Measurements from ENCODE around the gene ACAA2. TPM values are rescaled to one million over a fixed set of nuclear protein-coding genes. Genes with fewer than 3 reads are reported as not detected.
"Not testable (repeated sequence)": the region's sequence is repeated elsewhere in the genome, so short reads cannot be mapped to it uniquely, and the experiment has no call there.

Gene ACAA2
- total and polyA plus RNA-seq, 4 donors: 37.5 to 117 (median 39.8) TPM

DNA sequence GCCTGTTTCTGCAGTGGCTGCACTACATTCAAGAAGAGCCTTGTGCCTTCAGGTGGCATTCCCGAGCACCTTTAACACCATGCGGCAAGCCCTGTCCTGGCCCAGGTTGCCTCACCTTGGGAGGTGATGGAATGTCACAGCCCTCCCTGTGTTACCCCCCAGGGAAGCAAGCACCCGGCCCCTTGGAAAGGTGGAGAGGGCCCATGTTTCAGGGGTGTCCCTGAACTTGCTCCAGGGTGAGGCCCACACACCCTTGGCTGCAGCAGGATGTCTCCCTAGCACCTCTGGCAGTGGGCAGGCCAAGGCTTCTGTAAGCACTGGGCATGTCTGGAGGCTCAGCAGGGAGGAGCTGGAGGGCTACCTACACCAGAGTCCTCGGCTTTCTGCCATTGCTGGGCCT is 29.3 kb upstream of the ACAA2 start:
- intact Hi-C loops (cut with DNase I): no loop called here
- WGBS, 2 donors: 86 to 93% methylated on average over 4 of the region's 4 CpGs
- H3K4me3 ChIP-seq (ENCODE audit: low read length in 2 of 2): no peak overlapping the region
- no peaks in the 10 kb centered on the region for H3K9me3 ChIP-seq (ENCODE audit: control insufficient read depth, low read length)
- H3K36me3 ChIP-seq (ENCODE audit: control insufficient read depth in 1 of 2, insufficient read depth in 2 of 2, low read length in 1 of 2): peaks cover 0 to 3% of the 10 kb centered on the region in 2 donors
- ATAC-seq (ENCODE audit: low FRiP score) (no peak), DNase-seq (peak in 1 of 2 donors; percentile 45)
- no peaks in the 10 kb centered on the region for H3K27me3 ChIP-seq (ENCODE audit: control insufficient read depth in 1 of 2, insufficient read depth in 2 of 2, low read length in 1 of 2)
- no peak overlapping the region for H3K27ac ChIP-seq (ENCODE audit: low read depth in 1 of 2, low read length in 2 of 2)
- H3K4me1 ChIP-seq (ENCODE audit: control insufficient read depth in 1 of 2, insufficient read depth in 2 of 2, low read length in 2 of 2): no peaks in the 10 kb centered on the region

DNA sequence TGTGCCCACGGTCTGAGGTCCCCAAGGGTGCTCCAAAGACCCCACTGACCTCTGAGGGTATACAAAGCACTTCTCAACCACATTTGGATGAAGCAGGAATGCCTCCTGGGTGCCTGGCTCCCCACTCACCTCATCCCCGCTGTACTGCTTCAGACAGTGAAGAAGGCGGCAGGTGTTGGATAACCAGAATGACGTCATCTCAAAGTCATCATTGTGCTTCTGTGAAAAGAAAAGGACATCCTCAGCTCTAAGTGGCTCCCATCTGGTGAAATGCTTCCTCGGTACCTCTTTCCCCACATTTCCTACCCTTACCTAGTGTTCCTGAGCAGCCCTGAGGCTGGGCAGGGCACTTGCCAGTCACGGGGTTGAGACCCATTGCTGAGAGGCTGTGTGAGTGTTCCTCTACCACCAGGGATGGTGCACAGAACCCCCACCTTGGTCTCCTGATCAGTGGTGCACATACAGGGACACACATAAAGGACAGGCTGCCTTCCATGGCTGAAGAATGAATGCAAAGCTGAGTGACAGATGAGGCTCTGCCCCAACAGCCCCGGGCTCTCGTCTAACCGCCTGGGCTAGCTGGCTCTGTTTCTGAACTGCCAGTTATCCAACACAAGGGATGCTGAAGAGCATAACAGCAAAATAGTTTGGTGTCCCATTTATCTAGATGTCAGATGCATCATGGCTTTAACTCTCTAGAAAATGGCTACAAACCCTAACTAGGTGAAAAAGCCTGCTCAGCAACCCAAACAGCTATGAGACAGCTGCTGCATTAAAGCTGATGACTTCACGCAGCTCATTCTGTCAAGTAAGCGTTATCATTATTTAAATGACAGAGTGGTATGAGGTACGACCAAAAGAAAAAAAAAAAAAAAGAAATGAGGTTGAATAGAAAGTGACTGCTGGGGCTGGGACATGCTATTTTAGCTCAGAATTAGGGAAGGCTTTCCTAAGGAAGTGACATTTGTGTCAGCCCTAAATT is 28.2 kb upstream of the ACAA2 start:
- intact Hi-C loops (cut with DNase I): no loop called here
- no peak for ATAC-seq (ENCODE audit: low FRiP score)
- peak in 1 of 2 donors; percentile 36 for DNase-seq
- no peaks in the 10 kb centered on the region for H3K27me3 ChIP-seq (ENCODE audit: control insufficient read depth in 1 of 2, insufficient read depth in 2 of 2, low read length in 1 of 2)
- H3K9me3 ChIP-seq (ENCODE audit: control insufficient read depth, low read length): no peaks in the 10 kb centered on the region
- no peak overlapping the region for H3K27ac ChIP-seq (ENCODE audit: low read depth in 1 of 2, low read length in 2 of 2)
- 82 to 85% methylated on average over 12 of the region's 12 CpGs for WGBS, 2 donors
- H3K4me1 ChIP-seq (ENCODE audit: control insufficient read depth in 1 of 2, insufficient read depth in 2 of 2, low read length in 2 of 2): no peaks in the 10 kb centered on the region
- H3K4me3 ChIP-seq (ENCODE audit: low read length in 2 of 2): no peak overlapping the region
- H3K36me3 ChIP-seq (ENCODE audit: control insufficient read depth in 1 of 2, insufficient read depth in 2 of 2, low read length in 1 of 2): peaks cover 0 to 3% of the 10 kb centered on the region in 2 donors

DNA sequence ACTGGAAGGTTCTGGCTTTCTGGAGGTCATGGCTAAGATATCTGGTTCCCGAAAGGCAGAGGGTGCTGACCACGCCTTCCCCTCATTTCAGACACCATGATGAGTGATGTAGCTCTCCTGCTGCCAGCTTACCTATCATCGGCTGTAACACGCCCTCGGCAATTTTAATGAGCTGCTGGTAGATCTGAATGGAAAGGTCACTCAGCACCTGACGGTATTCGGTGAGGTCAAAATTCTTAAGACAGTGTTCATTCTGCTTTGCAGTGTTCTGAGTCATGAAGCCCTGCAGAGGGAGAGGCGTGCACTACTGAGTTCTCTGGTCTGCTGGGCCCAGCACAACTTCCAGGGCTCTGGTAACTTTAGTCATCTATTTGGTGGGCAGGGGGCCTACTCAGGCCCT is 25.7 kb upstream of the ACAA2 start:
- intact Hi-C loops (cut with DNase I): no loop called here
- no peak for DNase-seq
- peaks cover 0 to 3% of the 10 kb centered on the region in 2 donors for H3K36me3 ChIP-seq (ENCODE audit: control insufficient read depth in 1 of 2, insufficient read depth in 2 of 2, low read length in 1 of 2)
- WGBS, 2 donors: 95 to 96% methylated on average over 8 of the region's 8 CpGs
- H3K27me3 ChIP-seq (ENCODE audit: control insufficient read depth in 1 of 2, insufficient read depth in 2 of 2, low read length in 1 of 2): no peaks in the 10 kb centered on the region
- no peak overlapping the region for H3K4me3 ChIP-seq (ENCODE audit: low read length in 2 of 2)
- H3K4me1 ChIP-seq (ENCODE audit: control insufficient read depth in 1 of 2, insufficient read depth in 2 of 2, low read length in 2 of 2): peaks cover 0 to 3% of the 10 kb centered on the region in 2 donors
- no peaks in the 10 kb centered on the region for H3K9me3 ChIP-seq (ENCODE audit: control insufficient read depth, low read length)
- H3K27ac ChIP-seq (ENCODE audit: low read depth in 1 of 2, low read length in 2 of 2): no peak overlapping the region
- no peak for ATAC-seq (ENCODE audit: low FRiP score)

DNA sequence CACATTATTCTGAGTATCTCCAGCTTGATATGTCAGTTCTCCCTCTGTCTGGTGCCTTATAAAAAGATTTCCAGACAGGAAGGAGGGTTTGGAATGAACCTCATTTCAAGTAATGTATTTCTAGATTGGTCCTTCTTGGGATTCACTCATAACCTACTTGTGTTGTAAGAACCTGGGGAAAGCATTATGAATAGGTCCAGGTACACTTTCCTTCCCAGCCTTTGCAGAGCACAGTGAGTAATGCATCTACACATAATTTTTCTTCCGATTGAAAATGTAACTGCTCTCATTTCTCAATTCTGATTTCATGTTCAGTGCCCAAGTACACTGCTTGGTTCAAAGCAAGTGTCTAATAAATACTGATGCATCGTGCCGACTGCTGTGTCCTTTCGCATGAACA is 25.0 kb upstream of the ACAA2 start:
- 95% methylated on average over 4 of the region's 4 CpGs for WGBS, 2 donors
- no peaks in the 10 kb centered on the region for H3K9me3 ChIP-seq (ENCODE audit: control insufficient read depth, low read length)
- H3K27me3 ChIP-seq (ENCODE audit: control insufficient read depth in 1 of 2, insufficient read depth in 2 of 2, low read length in 1 of 2): no peaks in the 10 kb centered on the region
- peaks cover 0 to 3% of the 10 kb centered on the region in 2 donors for H3K36me3 ChIP-seq (ENCODE audit: control insufficient read depth in 1 of 2, insufficient read depth in 2 of 2, low read length in 1 of 2)
- H3K27ac ChIP-seq (ENCODE audit: low read depth in 1 of 2, low read length in 2 of 2): no peak overlapping the region
- intact Hi-C loops (cut with DNase I): no loop called here
- H3K4me3 ChIP-seq (ENCODE audit: low read length in 2 of 2): no peak overlapping the region
- ATAC-seq (ENCODE audit: low FRiP score) (no peak), DNase-seq (no peak)
- peaks cover 0 to 5% of the 10 kb centered on the region in 2 donors for H3K4me1 ChIP-seq (ENCODE audit: control insufficient read depth in 1 of 2, insufficient read depth in 2 of 2, low read length in 2 of 2)

- H3K4me3 ChIP-seq (ENCODE audit: low read length in 2 of 2): no peak overlapping the region
- no peaks in the 10 kb centered on the region for H3K9me3 ChIP-seq (ENCODE audit: control insufficient read depth, low read length)
- no peak for ATAC-seq (ENCODE audit: low FRiP score)
- intact Hi-C loops (cut with DNase I): no loop called here
- peaks cover 0 to 5% of the 10 kb centered on the region in 2 donors for H3K4me1 ChIP-seq (ENCODE audit: control insufficient read depth in 1 of 2, insufficient read depth in 2 of 2, low read length in 2 of 2)
- 86 to 95% methylated on average over 5 of the region's 5 CpGs for WGBS, 2 donors
- no peak for DNase-seq
- peaks cover 0 to 3% of the 10 kb centered on the region in 2 donors for H3K36me3 ChIP-seq (ENCODE audit: control insufficient read depth in 1 of 2, insufficient read depth in 2 of 2, low read length in 1 of 2)
- H3K27me3 ChIP-seq (ENCODE audit: control insufficient read depth in 1 of 2, insufficient read depth in 2 of 2, low read length in 1 of 2): no peaks in the 10 kb centered on the region
- no peak overlapping the region for H3K27ac ChIP-seq (ENCODE audit: low read depth in 1 of 2, low read length in 2 of 2)
Measured at GRCh38 chr18:49837889-49838288, 24.6 kb upstream of the ACAA2 start.

DNA sequence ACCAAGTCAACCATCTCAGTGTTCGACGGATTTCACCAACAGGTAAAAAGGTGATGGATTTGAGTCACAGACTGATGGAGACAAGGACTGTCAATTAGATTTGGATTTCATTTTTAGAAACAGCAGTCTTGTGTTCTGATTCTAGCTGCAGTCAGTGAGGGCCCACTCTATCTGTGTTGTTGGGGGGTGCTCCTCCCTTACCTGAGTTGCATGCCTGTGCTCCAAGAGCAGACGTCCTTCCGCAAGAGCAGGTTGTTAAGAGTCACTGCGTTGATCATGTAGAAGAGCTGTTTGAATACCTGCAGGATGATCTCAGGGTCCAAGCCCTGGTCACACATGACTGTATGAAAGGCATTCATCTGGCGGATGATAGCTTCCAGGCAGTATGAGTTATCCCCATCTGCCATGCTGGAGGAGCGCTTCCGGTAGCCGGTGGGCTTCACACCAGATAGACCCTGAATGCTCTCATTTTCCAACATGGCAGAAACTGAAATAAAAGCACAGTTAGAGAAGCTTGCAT is 24.0 kb upstream of the ACAA2 start:
- ATAC-seq (ENCODE audit: low FRiP score); H3K4me3 ChIP-seq (ENCODE audit: low read length in 2 of 2); H3K27ac ChIP-seq (ENCODE audit: low read depth in 1 of 2, low read length in 2 of 2); H3K4me1 ChIP-seq (ENCODE audit: control insufficient read depth in 1 of 2, insufficient read depth in 2 of 2, low read length in 2 of 2); H3K36me3 ChIP-seq (ENCODE audit: control insufficient read depth in 1 of 2, insufficient read depth in 2 of 2, low read length in 1 of 2); H3K9me3 ChIP-seq (ENCODE audit: control insufficient read depth, low read length); H3K27me3 ChIP-seq (ENCODE audit: control insufficient read depth in 1 of 2, insufficient read depth in 2 of 2, low read length in 1 of 2); intact Hi-C loops (cut with DNase I): not testable (repeated sequence)
- WGBS, 2 donors: 94 to 95% methylated on average over 9 of the region's 9 CpGs
- DNase-seq: peak in 1 of 2 donors; percentile 21

DNA sequence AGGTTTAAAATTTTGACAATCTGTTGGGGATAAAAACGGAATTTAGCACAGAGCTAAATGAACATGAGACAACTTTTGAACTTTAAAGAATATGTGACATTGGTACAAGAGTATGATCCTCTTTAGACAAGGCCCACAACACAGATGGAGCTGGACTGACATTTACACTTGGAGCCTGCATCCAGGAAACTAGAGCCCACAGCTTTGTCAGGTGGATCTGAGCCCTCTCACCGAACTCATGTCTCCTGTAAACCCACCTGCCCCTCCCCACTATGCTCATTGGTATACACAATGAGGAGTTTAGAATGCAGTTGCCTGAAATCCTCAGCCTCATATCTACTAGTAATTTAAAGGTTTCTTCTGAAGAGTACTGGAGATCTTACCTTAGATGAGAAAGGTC is 22.1 kb upstream of the ACAA2 start:
- Histone ChIP-seq H3K9me3 (ENCODE audit: control insufficient read depth, low read length) (no peaks in the 10 kb centered on the region), H3K4me3 (ENCODE audit: low read length in 2 of 2) (no peak overlapping the region), H3K4me1 (ENCODE audit: control insufficient read depth in 1 of 2, insufficient read depth in 2 of 2, low read length in 2 of 2) (peaks cover 0 to 5% of the 10 kb centered on the region in 2 donors), H3K27me3 (ENCODE audit: control insufficient read depth in 1 of 2, insufficient read depth in 2 of 2, low read length in 1 of 2) (no peaks in the 10 kb centered on the region), H3K36me3 (ENCODE audit: control insufficient read depth in 1 of 2, insufficient read depth in 2 of 2, low read length in 1 of 2) (peaks cover 0 to 3% of the 10 kb centered on the region in 2 donors), H3K27ac (ENCODE audit: low read depth in 1 of 2, low read length in 2 of 2) (peak overlapping the region in 1 of 2 donors; percentile 67)
- intact Hi-C loops (cut with DNase I): no loop called here
- no peak for ATAC-seq (ENCODE audit: low FRiP score)
- no peak for DNase-seq
- 73% methylated on average over 2 of the region's 2 CpGs for WGBS, 2 donors

- Histone ChIP-seq H3K9me3 (ENCODE audit: control insufficient read depth, low read length) (no peaks in the 10 kb centered on the region), H3K27me3 (ENCODE audit: control insufficient read depth in 1 of 2, insufficient read depth in 2 of 2, low read length in 1 of 2) (no peaks in the 10 kb centered on the region), H3K4me1 (ENCODE audit: control insufficient read depth in 1 of 2, insufficient read depth in 2 of 2, low read length in 2 of 2) (peaks cover 0 to 5% of the 10 kb centered on the region in 2 donors), H3K36me3 (ENCODE audit: control insufficient read depth in 1 of 2, insufficient read depth in 2 of 2, low read length in 1 of 2) (peaks cover 0 to under 1% of the 10 kb centered on the region in 2 donors), H3K27ac (ENCODE audit: low read depth in 1 of 2, low read length in 2 of 2) (no peak overlapping the region), H3K4me3 (ENCODE audit: low read length in 2 of 2) (no peak overlapping the region)
- ATAC-seq (ENCODE audit: low FRiP score) (no peak), DNase-seq (no peak)
- WGBS, 2 donors: 54 to 89% methylated on average over 3 of the region's 3 CpGs
- intact Hi-C loops (cut with DNase I): no loop called here
Measured at GRCh38 chr18:49834258-49834657, 20.9 kb upstream of the ACAA2 start.

DNA sequence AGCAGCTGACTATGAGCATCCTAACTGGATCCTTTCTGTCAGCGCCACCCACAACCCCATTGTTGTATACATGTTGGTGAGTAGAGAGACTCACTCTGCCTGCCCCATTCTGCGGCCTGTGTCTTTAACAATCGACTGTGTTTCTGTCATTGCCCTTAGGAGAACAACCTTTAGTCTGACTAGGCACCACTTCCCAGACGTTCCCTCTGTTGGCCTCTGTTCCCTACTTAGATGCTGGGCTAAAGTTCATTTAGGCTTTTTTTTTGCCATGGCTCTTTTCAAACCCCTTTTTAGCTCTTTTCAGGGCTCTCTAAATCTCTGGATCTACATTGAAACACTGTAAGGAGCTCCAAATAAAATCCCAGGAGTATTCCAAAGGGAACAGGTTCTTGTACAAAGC is 20.5 kb upstream of the ACAA2 start:
- DNase-seq: no peak
- no peak for ATAC-seq (ENCODE audit: low FRiP score)
- Histone ChIP-seq H3K9me3 (ENCODE audit: control insufficient read depth, low read length) (no peaks in the 10 kb centered on the region), H3K4me1 (ENCODE audit: control insufficient read depth in 1 of 2, insufficient read depth in 2 of 2, low read length in 2 of 2) (peaks cover 0 to 5% of the 10 kb centered on the region in 2 donors), H3K27me3 (ENCODE audit: control insufficient read depth in 1 of 2, insufficient read depth in 2 of 2, low read length in 1 of 2) (no peaks in the 10 kb centered on the region), H3K4me3 (ENCODE audit: low read length in 2 of 2) (no peak overlapping the region), H3K36me3 (ENCODE audit: control insufficient read depth in 1 of 2, insufficient read depth in 2 of 2, low read length in 1 of 2) (no peaks in the 10 kb centered on the region), H3K27ac (ENCODE audit: low read depth in 1 of 2, low read length in 2 of 2) (no peak overlapping the region)
- WGBS, 2 donors: 80% methylated on average over 4 of the region's 4 CpGs
- intact Hi-C loops (cut with DNase I): no loop called here
